ENCODE data around the gene SCRT2. TPM values are rescaled to one million over a fixed set of nuclear protein-coding genes. Genes with fewer than 3 reads are reported as not detected.

Gene SCRT2
- total RNA-seq, 3 donors from 2014 or later, result not detected

DNA sequence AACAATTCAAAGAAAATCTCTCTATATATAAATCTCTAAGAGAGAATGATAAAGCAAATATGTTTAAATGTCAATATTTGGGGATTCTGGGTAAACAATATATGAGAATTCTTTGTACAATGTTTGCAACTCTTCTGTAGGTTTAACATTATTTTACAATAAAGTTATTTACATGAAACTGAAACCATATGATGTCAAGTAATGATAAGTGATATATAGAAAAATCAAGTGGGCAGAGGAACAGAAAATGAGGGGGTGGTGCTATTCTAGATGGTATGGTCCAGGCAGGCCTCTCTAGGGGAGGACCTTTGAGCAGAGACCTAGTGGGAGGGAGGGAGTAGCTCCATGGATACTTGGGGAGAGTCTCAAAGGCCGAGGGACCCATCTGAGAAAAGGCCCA lies 16.4 kb upstream of the SCRT2 start:
- intact Hi-C loops (cut with DNase I, micrococcal nuclease), result no loop called here
- no peak for ATAC-seq
- TF ChIP-seq, protein P1, sequence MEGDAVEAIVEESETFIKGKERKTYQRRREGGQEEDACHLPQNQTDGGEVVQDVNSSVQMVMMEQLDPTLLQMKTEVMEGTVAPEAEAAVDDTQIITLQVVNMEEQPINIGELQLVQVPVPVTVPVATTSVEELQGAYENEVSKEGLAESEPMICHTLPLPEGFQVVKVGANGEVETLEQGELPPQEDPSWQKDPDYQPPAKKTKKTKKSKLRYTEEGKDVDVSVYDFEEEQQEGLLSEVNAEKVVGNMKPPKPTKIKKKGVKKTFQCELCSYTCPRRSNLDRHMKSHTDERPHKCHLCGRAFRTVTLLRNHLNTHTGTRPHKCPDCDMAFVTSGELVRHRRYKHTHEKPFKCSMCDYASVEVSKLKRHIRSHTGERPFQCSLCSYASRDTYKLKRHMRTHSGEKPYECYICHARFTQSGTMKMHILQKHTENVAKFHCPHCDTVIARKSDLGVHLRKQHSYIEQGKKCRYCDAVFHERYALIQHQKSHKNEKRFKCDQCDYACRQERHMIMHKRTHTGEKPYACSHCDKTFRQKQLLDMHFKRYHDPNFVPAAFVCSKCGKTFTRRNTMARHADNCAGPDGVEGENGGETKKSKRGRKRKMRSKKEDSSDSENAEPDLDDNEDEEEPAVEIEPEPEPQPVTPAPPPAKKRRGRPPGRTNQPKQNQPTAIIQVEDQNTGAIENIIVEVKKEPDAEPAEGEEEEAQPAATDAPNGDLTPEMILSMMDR (IDR thresholded peaks at IDR 0.05), result no peak
- Histone ChIP-seq H3K9me3 (no peaks in the 10 kb centered on the region), H3K36me3 (ENCODE audit: low read depth) (no peaks in the 10 kb centered on the region), H3K4me1 (ENCODE audit: low read depth) (no peaks in the 10 kb centered on the region), H3K4me3 (no peak overlapping the region)
- DNase-seq, result no peak

DNA sequence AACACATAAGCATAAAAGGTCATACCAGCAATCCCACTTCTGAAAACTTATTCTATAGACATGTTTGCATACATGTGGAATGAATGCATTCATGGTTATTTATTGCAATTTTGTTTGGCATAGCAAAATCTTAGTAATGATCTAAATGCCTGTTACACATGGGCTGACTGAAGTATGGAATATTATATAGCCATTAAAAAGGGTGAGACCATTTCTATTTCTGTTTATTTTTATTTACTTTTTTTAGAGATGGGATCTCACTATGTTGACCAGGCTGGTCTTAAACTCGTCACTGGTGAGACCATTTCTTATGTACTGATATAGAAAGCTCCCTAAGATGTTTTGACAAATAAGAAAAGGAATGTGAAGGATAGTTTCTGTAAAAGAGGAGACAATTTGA lies 14.3 kb upstream of the SCRT2 start:
- no peak overlapping the region for H3K4me3 ChIP-seq
- TF ChIP-seq, protein P1 (IDR thresholded peaks at IDR 0.05), result no peak
- DNase-seq (no peak), ATAC-seq (no peak)
- no peaks in the 10 kb centered on the region for H3K9me3 ChIP-seq
- no peaks in the 10 kb centered on the region for H3K4me1 ChIP-seq (ENCODE audit: low read depth)
- intact Hi-C loops (cut with DNase I, micrococcal nuclease), result no loop called here
- no peaks in the 10 kb centered on the region for H3K36me3 ChIP-seq (ENCODE audit: low read depth)

DNA sequence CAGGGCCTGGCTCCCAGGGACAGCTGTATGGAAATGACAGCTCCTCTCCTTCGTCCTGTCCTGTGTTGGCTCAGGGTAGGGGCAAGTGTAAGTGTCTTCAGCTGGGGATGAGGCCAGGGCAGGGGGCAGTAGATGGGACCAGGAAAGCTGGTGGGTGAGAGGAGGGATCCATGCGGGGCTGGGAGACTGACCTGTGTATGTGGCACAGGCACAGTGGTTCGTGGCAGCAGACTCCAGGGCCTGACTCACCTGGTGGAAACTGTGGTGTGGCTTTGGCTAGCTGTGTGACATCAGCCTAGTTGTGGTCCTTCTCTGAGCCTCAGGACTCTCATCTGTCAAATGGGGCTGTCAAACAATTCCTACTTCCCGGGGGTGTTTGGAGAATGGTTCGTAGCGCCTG lies 13.7 kb upstream of the SCRT2 start:
- TF ChIP-seq, protein P1 (IDR thresholded peaks at IDR 0.05), result no peak
- H3K4me1 ChIP-seq (ENCODE audit: low read depth), result no peaks in the 10 kb centered on the region
- H3K4me3 ChIP-seq, result no peak overlapping the region
- no peaks in the 10 kb centered on the region for H3K36me3 ChIP-seq (ENCODE audit: low read depth)
- ATAC-seq (no peak), DNase-seq (no peak)
- no peaks in the 10 kb centered on the region for H3K9me3 ChIP-seq
- intact Hi-C loops (cut with DNase I, micrococcal nuclease), result no loop called here

DNA sequence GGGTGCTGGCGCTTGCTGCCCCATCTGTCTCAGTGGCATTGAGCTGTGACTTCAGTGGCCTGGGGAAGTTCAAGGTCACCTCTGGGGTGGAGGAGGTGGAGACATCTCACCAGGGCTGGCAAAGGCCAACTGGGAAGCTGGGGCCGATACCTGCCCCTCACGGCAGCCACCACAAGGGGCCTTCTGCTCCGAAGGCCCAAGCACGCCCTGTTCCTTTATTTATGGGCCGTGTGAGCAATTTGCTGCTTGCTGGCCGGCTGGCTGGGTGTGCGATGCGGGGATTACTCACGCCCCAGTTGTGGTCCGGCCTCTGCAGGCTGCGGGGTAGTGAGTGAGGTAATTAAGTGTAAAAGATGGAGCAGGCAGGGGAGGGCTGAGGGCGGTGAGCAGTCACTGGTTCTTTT lies 13.2 kb upstream of the SCRT2 start:
- TF ChIP-seq, protein P1 (IDR thresholded peaks at IDR 0.05), result no peak
- ATAC-seq, result no peak
- no peak overlapping the region for H3K4me3 ChIP-seq
- H3K36me3 ChIP-seq (ENCODE audit: low read depth), result no peaks in the 10 kb centered on the region
- no peaks in the 10 kb centered on the region for H3K9me3 ChIP-seq
- DNase-seq, result no peak
- H3K4me1 ChIP-seq (ENCODE audit: low read depth), result no peaks in the 10 kb centered on the region
- intact Hi-C loops (cut with DNase I, micrococcal nuclease), result no loop called here

DNA sequence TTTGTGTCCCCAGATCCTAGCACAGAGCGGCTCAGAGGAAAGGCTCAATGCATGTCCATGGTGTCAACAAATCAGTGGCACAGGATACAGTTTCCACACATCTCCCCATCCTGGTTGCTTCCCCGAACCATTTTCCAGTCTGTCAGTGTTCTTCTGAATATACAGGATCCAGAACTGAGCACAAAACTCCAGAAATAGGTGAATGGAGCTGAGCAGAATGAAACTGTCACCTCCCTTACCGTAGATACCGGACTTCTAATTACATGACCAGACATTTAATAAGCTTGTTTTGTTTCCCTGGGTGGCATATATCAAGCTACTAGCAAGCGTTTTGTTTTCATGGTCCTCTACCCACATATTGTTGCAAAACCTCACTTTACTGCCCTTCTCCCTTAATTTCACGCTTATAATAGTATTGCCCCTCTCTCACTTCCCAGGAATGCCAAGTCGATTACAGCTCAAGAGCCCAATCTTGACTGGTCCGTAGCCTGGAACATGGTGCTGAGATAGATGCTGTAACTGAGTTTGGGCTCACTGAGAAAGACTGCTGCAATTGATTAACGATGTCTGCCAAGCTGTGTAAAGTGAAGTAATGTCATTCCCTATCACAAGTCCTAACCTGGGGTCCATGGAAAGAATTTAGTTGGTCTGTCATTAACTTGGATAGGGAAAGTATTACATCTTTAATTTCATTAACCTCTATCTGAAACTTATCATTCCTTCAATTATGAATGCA lies 12.0 kb upstream of the SCRT2 start:
- no peak overlapping the region for H3K4me3 ChIP-seq
- no peaks in the 10 kb centered on the region for H3K4me1 ChIP-seq (ENCODE audit: low read depth)
- TF ChIP-seq, protein P1 (IDR thresholded peaks at IDR 0.05), result no peak
- no peaks in the 10 kb centered on the region for H3K9me3 ChIP-seq
- intact Hi-C loops (cut with DNase I, micrococcal nuclease), result no loop called here
- H3K36me3 ChIP-seq (ENCODE audit: low read depth), result no peaks in the 10 kb centered on the region
- DNase-seq, result no peak
- ATAC-seq, result no peak
